ENCODE measurements around the gene PSMC3. TPM values are rescaled to one million over a fixed set of nuclear protein-coding genes. Genes with fewer than 3 reads are reported as not detected.
A peak's percentile ranks its signal among the peaks of the same experiment; 100 is the strongest.

The PSMC3 gene
- total and polyA plus RNA-seq, 2 of the 13 experiments (the other 11 are each of a cell fraction or from before 2014, with no cell fraction given), result 75.8 to 214 TPM

- Histone ChIP-seq H3K9me3 (ENCODE audit: low read length) (no peaks in the 10 kb centered on the region), H3K4me3 (replicated peaks in 1 of 3; ENCODE audit: insufficient read depth in 1 of 3, low read depth in 2 of 3, low read length in 3 of 3) (no peak overlapping the region), H3K4me2 (ENCODE audit: low read depth, low read length) (peak overlapping the region; percentile 21; the same call in 1 of the 2 replicates), H2AFZ (ENCODE audit: low read length) (no peak overlapping the region), H3K27ac (ENCODE audit: extremely low read length, insufficient read depth, low read length) (no peak overlapping the region), H3K4me1 (ENCODE audit: insufficient read depth, low read length) (peaks cover 12% of the 10 kb centered on the region; the same call in 1 of the 2 replicates), H4K20me1 (ENCODE audit: insufficient read depth, low read length) (no peaks in the 10 kb centered on the region), H3K36me3 (replicated peaks in 1 of 2; ENCODE audit: control insufficient read depth in 1 of 2, insufficient read depth in 2 of 2, low read length in 2 of 2) (no peaks in the 10 kb centered on the region), H3K9ac (ENCODE audit: insufficient read depth, low read depth, low read length) (no peak overlapping the region), H3K79me2 (ENCODE audit: insufficient read depth, low read length) (no peaks in the 10 kb centered on the region), H3K27me3 (ENCODE audit: control insufficient read depth in 1 of 2, insufficient read depth in 2 of 2, low read length in 2 of 2) (peaks cover 2% of the 10 kb centered on the region in 2 experiments; a peak in 1 of 5 replicates)
- no TSS peak for BruUV-seq (replicated peaks)
- DNase-seq (ENCODE audit: low spot score) (peak; percentile 60), FAIRE-seq (peak; percentile 83), ATAC-seq (peak; percentile 93)
- in situ Hi-C loops (cut with HindIII; ENCODE audit: extremely low pct_ligation_motif_present, low pct_unique_long_range_greater_than_20kb), result loop anchor here (5.0 to 10.0 kb wide), 2 partner anchors 33 to 81 kb away; partner anchors contain the start of gene SLC39A13
- ChIA-PET CTCF (ENCODE audit: low intra/inter-chr PET ratio, low total read pairs) (interaction anchor here (1.1 to 3.0 kb wide), 3 partner anchors 24 to 80 kb away, joined by 3 to 35 read pairs (median 9); partner anchors contain the start of gene SLC39A13), POLR2A (interaction anchor here (1.2 kb wide), 1 partner anchor 19 kb away, joined by 3 read pairs; no protein-coding TSS in a partner anchor)
- 3% methylated on average over 6 of the region's 19 CpGs for WGBS (ENCODE audit: low lambda C conversion rate)
- intact Hi-C loops (cut with micrococcal nuclease; ENCODE audit: unreplicated experiment), result loop anchor here (1.0 to 5.0 kb wide), 3 partner anchors 34 to 478 kb away; partner anchors contain the start of gene SLC39A13
- TF ChIP-seq ZBTB2 (CRISPR knock-in tag; IDR thresholded peaks at IDR 0.05; ENCODE audit: low read depth) (no peak), GLMP (CRISPR knock-in tag; IDR thresholded peaks at IDR 0.05; ENCODE audit: borderline replicate concordance) (no peak), KMT2A (CRISPR knock-in tag; IDR thresholded peaks at IDR 0.05) (no peak), ZNF362 (CRISPR knock-in tag; IDR thresholded peaks at IDR 0.05; ENCODE audit: borderline replicate concordance) (no peak), KDM5B (CRISPR knock-in tag; IDR thresholded peaks at IDR 0.05; ENCODE audit: borderline replicate concordance) (no peak), ZNF230 (CRISPR knock-in tag; IDR thresholded peaks at IDR 0.05) (no peak), ZBTB33 (CRISPR knock-in tag; IDR thresholded peaks at IDR 0.05) (no peak), ZFAT (CRISPR knock-in tag; conservative IDR thresholded peaks at IDR 0.05) (no peak), ZNF142 (CRISPR knock-in tag; IDR thresholded peaks at IDR 0.05) (no peak)
These were observed 52.1 kb downstream of the PSMC3 start for GRCh38 chr11:47373876-47374719.
